GM21367 (cell line): Measurements from ENCODE around the gene RNF7.
"Not testable (repeated sequence)": the region's sequence is repeated elsewhere in the genome, so short reads cannot be mapped to it uniquely, and the experiment has no call there.

ENCODE experiments used
- ATAC-seq: cut with Tn5 transposase; IDR thresholded peaks from one replicate; pipeline ENCODE4 v1.9.1; 2021; ENCODE audit not compliant: unreplicated experiment

The RNF7 gene

GRCh38 chr3:141738022-141738890 is at the start of gene RNF7:
TSS of gene RNF7 (plus strand) at chr3:141738298. CDS start at chr3:141738342, 44 bp downstream.
- peak; percentile 95 for ATAC-seq

GRCh38 chr3:141690431-141691072 is 47.5 kb upstream of the RNF7 start:
- ATAC-seq, result no peak

DNA sequence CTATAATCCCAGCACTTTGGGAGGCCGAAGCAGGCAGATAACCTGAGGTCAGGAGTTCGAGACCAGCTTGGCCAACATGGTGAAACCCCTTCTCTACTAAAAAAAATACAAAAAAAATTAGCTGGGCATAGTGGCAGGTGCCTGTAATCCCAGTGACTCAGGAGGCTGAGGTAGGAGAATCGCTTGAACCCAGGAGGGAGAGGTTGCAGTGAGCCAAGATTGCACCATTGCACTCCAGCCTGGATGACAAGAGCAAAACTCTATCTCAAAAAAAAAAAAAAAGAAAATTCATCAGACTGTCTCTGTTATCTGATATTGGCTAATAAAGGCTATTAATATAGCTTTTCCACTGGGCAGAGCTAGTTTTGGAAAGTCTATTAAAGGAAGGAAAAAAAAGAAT is 46.6 kb upstream of the RNF7 start:
- not testable (repeated sequence) for ATAC-seq

GRCh38 chr3:141692973-141693372 is 45.1 kb upstream of the RNF7 start:
- not testable (repeated sequence) for ATAC-seq

- no peak for ATAC-seq
Observed at GRCh38 chr3:141699324-141699723, 38.8 kb upstream of the RNF7 start.

DNA sequence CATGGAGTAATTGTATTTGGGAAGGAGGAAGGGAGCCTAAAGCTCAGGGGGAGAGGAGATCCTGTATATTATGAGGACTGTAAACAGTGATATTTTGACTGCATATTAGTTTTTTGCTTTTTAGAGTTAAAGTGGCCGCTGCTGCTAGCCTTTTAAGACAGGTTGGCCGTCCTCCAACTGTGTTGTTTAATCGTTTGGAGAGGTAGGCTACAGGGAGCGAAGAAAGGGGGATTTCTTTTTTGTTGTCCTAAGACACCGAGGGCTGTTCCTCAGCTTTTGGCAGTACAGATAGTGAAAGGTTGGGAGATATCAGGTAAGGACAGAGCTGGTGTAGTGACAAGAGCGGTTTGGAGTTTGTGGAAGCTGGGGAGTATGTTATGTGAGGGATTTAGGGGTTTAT is 38.2 kb upstream of the RNF7 start:
- ATAC-seq, result no peak

- not testable (repeated sequence) for ATAC-seq
Observed at GRCh38 chr3:141703367-141703766, 34.7 kb upstream of the RNF7 start.

DNA sequence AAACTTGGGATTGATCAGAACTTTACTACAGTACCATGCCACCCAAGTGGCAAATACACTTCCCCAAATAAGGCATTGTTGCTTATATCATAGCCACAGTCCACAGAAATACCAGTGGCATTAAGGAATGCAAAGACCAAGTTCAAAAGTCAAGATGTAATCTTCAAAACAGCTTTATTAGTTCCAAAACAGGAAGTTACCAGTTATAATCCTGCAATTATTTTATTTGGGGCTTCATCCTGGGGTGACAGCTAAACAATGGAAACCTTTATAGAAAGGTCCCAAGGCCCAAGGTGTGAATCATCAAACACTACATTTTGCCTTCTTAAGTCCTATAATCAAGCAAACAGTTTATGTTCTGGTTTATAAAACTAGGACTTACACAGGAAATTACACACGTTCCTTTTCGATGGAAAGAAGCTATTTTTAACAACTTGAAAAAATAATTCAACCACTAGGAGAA is 30.3 kb upstream of the RNF7 start:
- no peak for ATAC-seq

DNA sequence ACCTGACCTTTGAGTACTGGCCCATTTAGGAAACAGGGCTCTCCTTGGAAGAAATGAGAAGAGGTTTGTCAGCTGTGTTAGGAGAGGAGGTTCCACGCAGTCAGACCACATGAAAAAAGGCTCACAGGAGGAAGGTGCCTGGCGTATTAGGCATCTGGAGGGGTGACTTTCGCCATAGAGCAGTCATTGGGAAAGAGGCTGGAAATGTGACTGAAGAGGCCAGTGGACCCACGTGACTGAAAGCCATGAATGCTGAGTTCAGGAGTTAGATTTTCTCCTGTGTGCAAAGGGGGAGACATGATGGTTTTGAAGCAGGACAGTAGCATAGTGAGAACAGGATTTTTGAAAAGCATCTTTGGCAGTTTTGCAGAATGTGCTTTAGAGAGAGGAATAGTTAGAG is 29.7 kb upstream of the RNF7 start:
- no peak for ATAC-seq

DNA sequence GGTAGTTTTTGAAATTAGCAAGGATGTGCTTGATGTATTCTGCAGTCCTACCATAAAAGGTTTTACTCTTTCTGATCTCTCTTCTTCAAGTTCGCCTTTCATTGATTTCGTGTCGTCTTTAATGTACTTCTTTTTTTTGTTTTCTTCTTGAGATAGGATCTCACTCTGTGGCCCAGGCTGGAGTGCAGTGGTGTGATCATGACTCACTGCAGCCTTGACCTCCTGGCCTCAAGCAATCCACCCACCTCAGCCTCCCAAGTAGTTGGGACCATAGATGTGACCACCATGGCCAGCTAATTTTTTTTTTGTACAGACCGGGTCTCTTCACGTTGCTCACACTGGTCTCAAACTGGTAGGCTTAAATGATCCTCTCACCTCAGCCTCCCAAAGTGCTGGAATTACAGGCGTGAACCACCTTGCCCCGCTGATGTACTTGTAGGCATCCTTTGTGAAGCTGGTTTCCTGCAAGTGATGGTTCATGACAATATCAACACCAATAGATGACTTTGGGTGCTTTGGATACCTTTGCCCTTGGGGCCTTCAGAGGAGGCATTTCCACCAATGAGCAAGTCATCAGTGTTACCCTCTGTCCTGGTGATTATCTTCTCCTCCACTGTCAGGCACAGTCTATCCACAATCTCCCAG is 28.9 kb upstream of the RNF7 start:
- ATAC-seq, result no peak

GRCh38 chr3:141710121-141710520 is 28.0 kb upstream of the RNF7 start:
- ATAC-seq, result no peak

DNA sequence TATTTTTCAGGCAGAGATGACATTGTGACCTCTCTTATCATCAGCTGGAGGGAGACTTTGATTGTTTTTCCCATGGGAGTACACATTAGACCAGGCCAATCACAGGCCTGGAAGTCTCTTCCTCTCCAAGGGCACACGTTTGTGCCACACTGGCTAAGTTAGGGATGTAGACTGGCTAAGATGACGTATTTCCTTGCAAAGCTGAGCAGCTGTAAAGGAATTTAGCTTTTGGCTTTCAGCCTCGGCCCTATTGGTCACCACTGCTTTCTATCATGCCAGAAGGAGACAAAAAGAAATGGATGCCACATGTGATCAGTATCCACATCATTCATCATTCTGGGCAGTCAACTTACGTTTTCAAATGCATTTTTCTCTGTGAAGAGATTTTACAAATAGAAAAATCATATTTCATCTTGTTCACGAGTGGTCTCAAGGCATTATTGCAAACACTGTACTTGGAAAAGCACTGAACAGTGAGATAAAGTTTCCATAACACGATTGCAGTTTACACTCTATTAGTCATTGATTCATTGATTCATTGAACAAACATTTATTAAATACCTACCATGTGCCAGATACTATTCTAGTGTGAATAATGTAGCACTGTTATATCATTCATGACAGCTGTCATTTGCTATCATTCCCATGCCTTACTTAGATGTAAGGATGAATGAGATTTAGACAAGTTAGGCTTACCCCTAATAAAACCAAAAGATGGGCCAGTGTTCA is 27.0 kb upstream of the RNF7 start:
- ATAC-seq, result no peak

DNA sequence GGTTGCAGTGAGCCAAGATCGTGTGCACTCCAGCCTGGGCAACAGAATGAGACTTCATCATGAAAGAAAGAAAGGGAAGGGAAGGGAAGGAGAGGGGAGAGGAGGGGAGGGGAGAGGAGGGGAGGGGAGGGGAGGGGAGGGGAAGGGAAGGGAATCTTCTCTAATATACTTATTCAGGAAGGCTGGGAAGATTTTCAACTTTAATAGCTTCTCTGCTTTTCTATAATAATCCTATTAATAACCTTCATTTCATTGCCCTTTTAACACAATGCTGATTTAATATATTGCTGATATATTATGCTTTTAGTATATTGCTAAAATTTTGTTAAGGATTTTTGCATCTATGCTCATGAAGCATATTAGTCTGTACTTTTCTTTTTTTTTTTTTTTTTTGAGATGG is 23.4 kb upstream of the RNF7 start:
- no peak for ATAC-seq

GRCh38 chr3:141722081-141722480 is 16.0 kb upstream of the RNF7 start:
- ATAC-seq, result no peak

- no peak for ATAC-seq
Observed at GRCh38 chr3:141722648-141723047, 15.4 kb upstream of the RNF7 start.

GRCh38 chr3:141723255-141723654 is 14.8 kb upstream of the RNF7 start:
- ATAC-seq, result no peak

DNA sequence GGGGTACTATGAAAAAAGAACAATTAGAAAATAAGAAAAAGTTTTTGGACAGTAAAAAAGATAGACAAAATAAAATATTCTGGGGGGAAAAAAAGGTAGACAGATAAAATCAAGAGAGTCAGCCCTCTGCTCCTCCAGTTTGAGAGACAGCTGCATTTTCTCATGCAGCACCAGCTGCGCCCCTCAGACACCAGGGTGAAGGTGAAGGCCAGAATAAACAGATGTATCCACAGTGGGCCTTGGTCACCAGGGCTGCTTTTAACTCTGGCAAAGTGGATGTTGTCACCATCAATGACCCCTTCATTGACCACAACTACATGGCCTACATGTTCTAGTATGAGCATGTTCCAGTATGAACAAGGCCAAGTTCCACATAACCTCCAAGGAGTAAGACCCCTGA is 13.9 kb upstream of the RNF7 start:
- no peak for ATAC-seq

DNA sequence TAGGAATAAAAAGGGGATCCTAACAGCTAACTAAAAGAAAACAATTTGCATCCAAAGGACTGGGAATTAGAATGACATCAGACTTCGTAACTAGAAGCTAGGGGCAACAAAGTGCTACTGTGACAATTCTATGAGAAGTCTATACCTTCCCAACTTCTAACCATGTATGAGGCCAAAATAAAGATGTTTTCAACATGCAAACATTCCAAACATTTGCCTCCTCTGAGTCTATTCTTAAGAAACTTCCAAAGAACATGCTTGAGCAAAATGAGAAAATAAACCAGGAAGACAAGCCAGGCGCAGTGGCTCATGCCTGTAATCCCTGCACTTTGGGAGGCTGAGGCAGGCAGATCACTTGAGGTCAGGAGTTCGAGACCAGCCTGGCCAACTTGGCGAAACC is 13.1 kb upstream of the RNF7 start:
- ATAC-seq, result no peak

DNA sequence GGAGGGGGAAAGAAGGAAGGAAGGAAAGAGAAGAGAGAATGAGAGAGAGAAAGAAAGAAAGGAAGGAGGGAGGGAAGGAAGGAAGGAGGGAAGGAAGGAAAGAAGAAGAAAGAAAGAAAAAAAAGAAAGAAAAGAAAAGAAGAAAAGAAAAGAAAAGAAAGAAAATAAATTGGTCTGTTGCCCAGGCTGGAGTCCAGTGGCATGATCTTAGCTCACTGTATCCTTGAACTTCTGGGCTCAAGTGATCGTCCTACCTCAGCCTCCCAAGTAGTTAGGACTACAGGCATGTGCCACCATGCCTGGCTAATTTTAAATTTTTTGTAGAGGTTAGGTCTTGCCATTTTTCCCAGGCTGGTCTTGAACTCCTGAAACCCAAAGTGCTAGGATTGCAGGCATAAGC is 11.6 kb upstream of the RNF7 start:
- ATAC-seq, result no peak

DNA sequence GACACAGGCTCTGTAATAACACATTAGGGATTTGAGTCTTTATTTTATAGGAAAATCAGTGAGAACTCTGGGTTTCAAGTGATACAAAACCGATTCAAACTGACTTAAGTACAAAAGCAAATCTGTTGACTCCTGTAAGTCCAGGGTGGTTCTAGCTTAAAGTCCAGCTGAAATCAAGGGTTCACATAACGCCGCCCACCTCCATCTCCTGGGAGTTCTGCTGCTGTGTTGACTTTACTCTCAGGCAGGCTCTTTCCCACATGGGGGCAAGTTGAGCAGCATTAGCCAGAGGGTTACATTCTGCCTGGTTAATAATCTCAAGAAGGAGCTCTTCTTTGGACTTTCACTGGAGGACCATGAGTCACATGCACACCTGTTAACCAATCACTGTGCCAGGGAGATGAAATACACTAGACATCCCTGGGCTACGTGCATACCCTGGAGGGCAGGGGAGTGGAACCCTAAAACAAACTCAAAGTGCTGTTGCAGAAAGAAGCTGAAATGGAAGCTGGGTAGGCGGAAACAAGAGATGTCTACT is 9.7 kb upstream of the RNF7 start:
- ATAC-seq, result no peak

DNA sequence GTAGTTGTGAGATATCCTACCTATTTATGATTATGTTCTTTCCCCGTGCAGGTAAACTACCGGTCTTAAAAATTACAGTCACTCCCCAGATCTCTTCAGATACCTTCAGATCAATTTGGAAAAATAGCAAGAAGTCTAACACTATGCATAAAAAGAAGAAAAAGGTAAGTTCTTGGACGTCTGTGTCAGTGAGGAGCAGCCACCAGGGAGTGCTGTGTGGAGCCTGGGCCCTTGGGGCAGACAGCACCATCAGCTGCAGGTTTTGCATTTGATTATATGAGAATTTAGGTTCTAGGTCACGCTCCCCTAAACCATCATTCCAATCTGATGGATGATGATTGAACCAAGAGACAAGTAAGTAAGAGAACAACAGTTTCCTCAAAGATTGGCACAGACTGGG is 8.9 kb upstream of the RNF7 start:
- no peak for ATAC-seq
